GM19395 (cell line): ENCODE data around the gene GRM4.

Experiments used
- ATAC-seq: cut with Tn5 transposase; IDR thresholded peaks from one replicate; pipeline ENCODE4 v1.9.1; 2021; ENCODE audit warnings: mild to moderate bottlenecking, moderate library complexity; ENCODE audit not compliant: unreplicated experiment

The GRM4 gene

GRCh38 chr6:34065466-34066217, 80.2 kb downstream of the GRM4 start:
- ATAC-seq: no peak

GRCh38 chr6:34064675-34065074, 81.2 kb downstream of the GRM4 start:
- ATAC-seq: no peak

GRCh38 chr6:34063651-34064050, 82.2 kb downstream of the GRM4 start:
- ATAC-seq: no peak

GRCh38 chr6:34062815-34063214, 83.1 kb downstream of the GRM4 start:
- no peak for ATAC-seq

GRCh38 chr6:34062156-34062555, 83.7 kb downstream of the GRM4 start:
- ATAC-seq: no peak

- no peak for ATAC-seq
Observed at GRCh38 chr6:34061348-34061747, 84.5 kb downstream of the GRM4 start.

- no peak for ATAC-seq
Observed at GRCh38 chr6:34059914-34060313, 86.0 kb downstream of the GRM4 start.

GRCh38 chr6:34059136-34059731, 86.7 kb downstream of the GRM4 start:
- no peak for ATAC-seq

GRCh38 chr6:34057790-34058189, 88.1 kb downstream of the GRM4 start:
- ATAC-seq: no peak

GRCh38 chr6:34057191-34057590, 88.7 kb downstream of the GRM4 start:
- no peak for ATAC-seq

GRCh38 chr6:34056305-34057108, 89.4 kb downstream of the GRM4 start:
- ATAC-seq: no peak

- no peak for ATAC-seq
Observed at GRCh38 chr6:34055223-34055933, 90.5 kb downstream of the GRM4 start.

- ATAC-seq: no peak
Observed at GRCh38 chr6:34053721-34054120, 92.2 kb downstream of the GRM4 start.

GRCh38 chr6:34052918-34053608, 92.8 kb downstream of the GRM4 start:
- ATAC-seq: no peak

GRCh38 chr6:34052071-34052825, 93.6 kb downstream of the GRM4 start:
- ATAC-seq: no peak

GRCh38 chr6:34051331-34051919, 94.5 kb downstream of the GRM4 start:
- no peak for ATAC-seq

- ATAC-seq: no peak
Observed at GRCh38 chr6:34050691-34051090, 95.2 kb downstream of the GRM4 start.

- no peak for ATAC-seq
Observed at GRCh38 chr6:34049395-34050342, 96.2 kb downstream of the GRM4 start.
